ENCODE data around the gene TCF15. TPM values are rescaled to one million over a fixed set of nuclear protein-coding genes. Genes with fewer than 3 reads are reported as not detected.

The TCF15 gene
- total RNA-seq, 1 experiment from 2014 or later: not detected

Other genes starting within 250 kb of the TCF15 start
- gene TRIB3, start 229.5 kb downstream of the TCF15 start, total RNA-seq (2014; rRNA removed): 1.3 and 1.6 TPM in 2 replicates
- 80.2 and 91.0 TPM in 2 replicates for gene RBCK1, start 202.0 kb downstream of the TCF15 start, total RNA-seq (2014; rRNA removed)
- 30.0 and 34.6 TPM in 2 replicates for gene TBC1D20, start 147.8 kb downstream of the TCF15 start, total RNA-seq (2014; rRNA removed)
- gene CSNK2A1, start 66.5 kb downstream of the TCF15 start, total RNA-seq (2014; rRNA removed): 116 and 137 TPM in 2 replicates
- gene SRXN1, start 42.9 kb upstream of the TCF15 start, total RNA-seq (2014; rRNA removed): 54.3 and 57.6 TPM in 2 replicates
- gene SCRT2, start 65.5 kb upstream of the TCF15 start, total RNA-seq (2014; rRNA removed): not detected in 2 replicates
- gene SLC52A3, start 158.2 kb upstream of the TCF15 start, total RNA-seq (2014; rRNA removed): not detected in 2 replicates
- gene FAM110A, start 223.4 kb upstream of the TCF15 start, total RNA-seq (2014; rRNA removed): 7.6 and 8.8 TPM in 2 replicates

Measured in LHCN-M2 (cell line).